GM21447 (cell line): ENCODE results near the gene ADARB2.

Source experiments
- ATAC-seq: cut with Tn5 transposase; IDR thresholded peaks from one replicate; pipeline ENCODE4 v1.9.1; 2021; ENCODE audit not compliant: unreplicated experiment

The ADARB2 gene

GRCh38 chr10:1300218-1300617 is 437.1 kb downstream of the ADARB2 start:
- no peak for ATAC-seq

- ATAC-seq = no peak
Measured at GRCh38 chr10:1299041-1299726, 438.1 kb downstream of the ADARB2 start.

GRCh38 chr10:1297566-1298301 is 439.6 kb downstream of the ADARB2 start:
- ATAC-seq = no peak

- no peak for ATAC-seq
Measured at GRCh38 chr10:1295756-1296480, 441.4 kb downstream of the ADARB2 start.

- ATAC-seq = no peak
Measured at GRCh38 chr10:1294748-1295147, 442.6 kb downstream of the ADARB2 start.

- no peak for ATAC-seq
Measured at GRCh38 chr10:1293636-1294435, 443.5 kb downstream of the ADARB2 start.

- no peak for ATAC-seq
Measured at GRCh38 chr10:1293157-1293556, 444.2 kb downstream of the ADARB2 start.

- no peak for ATAC-seq
Measured at GRCh38 chr10:1292611-1293031, 444.7 kb downstream of the ADARB2 start.

GRCh38 chr10:1291178-1292090 is 445.9 kb downstream of the ADARB2 start:
- no peak for ATAC-seq

- ATAC-seq = no peak
Measured at GRCh38 chr10:1290071-1290471, 447.3 kb downstream of the ADARB2 start.

GRCh38 chr10:1289591-1289990 is 447.7 kb downstream of the ADARB2 start:
- no peak for ATAC-seq

- ATAC-seq = no peak
Measured at GRCh38 chr10:1287971-1288401, 449.3 kb downstream of the ADARB2 start.

GRCh38 chr10:1287487-1287886 is 449.8 kb downstream of the ADARB2 start:
- ATAC-seq = no peak

- no peak for ATAC-seq
Measured at GRCh38 chr10:1284076-1284475, 453.2 kb downstream of the ADARB2 start.

- no peak for ATAC-seq
Measured at GRCh38 chr10:1281405-1281782, 455.9 kb downstream of the ADARB2 start.

- no peak for ATAC-seq
Measured at GRCh38 chr10:1280466-1281404, 456.6 kb downstream of the ADARB2 start.

- no peak for ATAC-seq
Measured at GRCh38 chr10:1278306-1278705, 459.0 kb downstream of the ADARB2 start.

- ATAC-seq = no peak
Measured at GRCh38 chr10:1274701-1275544, 462.4 kb downstream of the ADARB2 start.
